Fibroblast of lung (primary cell): ENCODE results near the gene CRADD. TPM values are rescaled to one million over a fixed set of nuclear protein-coding genes. Genes with fewer than 3 reads are reported as not detected.

Experiments
- DNase-seq, 2 donors: peaks; one replicate each; pipeline versions ENCODE4 v3.0.0 to v3.0.0-alpha.2; 2010; ENCODE audit warnings: low read depth in 2 of 2
- H2AFZ ChIP-seq: 2 replicates; pipeline ENCODE4 v1.5.1; 2012; ENCODE audit warnings: low read length, control low read depth, inconsistent platforms
- H3K27ac ChIP-seq: 2 replicates; pipeline ENCODE4 v1.5.1; 2011; ENCODE audit warnings: low read length, control low read depth; ENCODE audit not compliant: insufficient read depth
- H3K27me3 ChIP-seq: 2 replicates; pipeline ENCODE4 v1.5.1; 2011; ENCODE audit warnings: mild to moderate bottlenecking, low read length; ENCODE audit not compliant: control insufficient read depth, insufficient read depth
- H3K36me3 ChIP-seq: 2 replicates; pipeline ENCODE4 v1.5.1; 2011; ENCODE audit warnings: low read length; ENCODE audit not compliant: control insufficient read depth, insufficient read depth
- H3K4me1 ChIP-seq: 2 replicates; pipeline ENCODE4 v1.5.1; 2011; ENCODE audit warnings: low read length; ENCODE audit not compliant: control insufficient read depth, insufficient read depth; ENCODE audit errors: extremely low read depth
- H3K4me2 ChIP-seq: 2 replicates; pipeline ENCODE4 v1.5.1; 2011; ENCODE audit warnings: low read length, control low read depth; ENCODE audit not compliant: insufficient read depth; ENCODE audit errors: extremely low read depth
- H3K4me3 ChIP-seq, 4 experiments: fragments of 200-600 bp in 1 of 4; sonication (generic) in 1 of 4; replicated peaks in 1 of 4; 2 replicates each; pipeline ENCODE4 v1.5.1; 2011 to 2016; ENCODE audit warnings: low read length in 4 of 4, low read depth in 3 of 4, mild to moderate bottlenecking in 3 of 4, control low read depth in 2 of 4, inconsistent platforms in 1 of 4, mixed read lengths in 1 of 4; ENCODE audit not compliant: insufficient read depth in 1 of 4; ENCODE audit errors: control extremely low read depth in 1 of 4
- H3K79me2 ChIP-seq: 2 replicates; pipeline ENCODE4 v1.5.1; 2012; ENCODE audit warnings: mild to moderate bottlenecking, low read length, inconsistent platforms; ENCODE audit not compliant: control insufficient read depth, insufficient read depth
- H3K9ac ChIP-seq: 2 replicates; pipeline ENCODE4 v1.5.1; 2011; ENCODE audit warnings: mild to moderate bottlenecking, low read length, control low read depth; ENCODE audit not compliant: insufficient read depth
- H3K9me3 ChIP-seq: 2 replicates; pipeline ENCODE4 v1.5.1; 2012; ENCODE audit warnings: low read depth, low read length; ENCODE audit not compliant: control insufficient read depth, insufficient read depth
- H4K20me1 ChIP-seq: 2 replicates; pipeline ENCODE4 v1.5.1; 2011; ENCODE audit warnings: low read length; ENCODE audit not compliant: control insufficient read depth, insufficient read depth; ENCODE audit errors: extremely low read depth
- CTCF ChIP-seq, 2 donors: IDR thresholded peaks in 1 of 2; conservative IDR thresholded peaks in 1 of 2; 1 replicate in 1 of 2; 2 replicates in 1 of 2; pipeline ENCODE4 v1.5.1; 2011 to 2012; ENCODE audit warnings: low read length in 2 of 2, control low read depth in 1 of 2, inconsistent platforms in 1 of 2, low read depth in 1 of 2, mild to moderate bottlenecking in 1 of 2
- EZH2 ChIP-seq: IDR thresholded peaks from 2 replicates; pipeline ENCODE4 v1.5.1; 2012; ENCODE audit warnings: low read length, control low read depth, mild to moderate bottlenecking; ENCODE audit errors: missing control alignments
- polyA plus RNA-seq, 2 donors: library from polyadenylated mRNA; depleted of rRNA in 1 of 2; stranded (reverse) in 1 of 2; unstranded in 1 of 2; fragments of >200 nt; gene quantifications; 2 replicates each; pipeline ENCODE4 v1.2.1, GENCODE V29; 2011 to 2012; ENCODE audit warnings: missing spikeins in 1 of 2
- total RNA-seq: library from RNA; depleted of rRNA; stranded (reverse); fragments of >200 nt; gene quantifications from 2 replicates; pipeline ENCODE4 v1.2.1, GENCODE V29; 2014

CRADD gene
- total and polyA plus RNA-seq, 2 donors (not counting 1 experiment from before 2014, with no cell fraction given), result 13.5 to 21.1 TPM

GRCh38 chr12:93773122-93773871, 96.1 kb downstream of the CRADD start:
- Histone ChIP-seq H3K27ac (no peak overlapping the region), H3K27me3 (no peaks in the 10 kb centered on the region), H3K79me2 (no peaks in the 10 kb centered on the region), H3K9me3 (no peaks in the 10 kb centered on the region), H2AFZ (no peak overlapping the region), H3K36me3 (no peaks in the 10 kb centered on the region), H4K20me1 (no peaks in the 10 kb centered on the region), H3K4me3 (no peak overlapping the region), H3K4me2 (no peak overlapping the region), H3K4me1 (peaks cover 17% of the 10 kb centered on the region), H3K9ac (no peak overlapping the region)
- peak; percentile 50 to 70 for DNase-seq
- TF ChIP-seq CTCF (conservative IDR thresholded peaks at IDR 0.05 in 1 of 2, IDR thresholded peaks at IDR 0.05 in 1 of 2; ENCODE audit: low read depth in 1 of 2, low read length in 2 of 2), result no peak
- TF ChIP-seq EZH2, result no peak

- TF ChIP-seq EZH2 (no peak), CTCF (conservative IDR thresholded peaks at IDR 0.05 in 1 of 2, IDR thresholded peaks at IDR 0.05 in 1 of 2; ENCODE audit: low read depth in 1 of 2, low read length in 2 of 2) (no peak)
- Histone ChIP-seq H3K36me3 (no peaks in the 10 kb centered on the region), H3K9me3 (no peaks in the 10 kb centered on the region), H3K4me1 (peaks cover 25% of the 10 kb centered on the region), H3K4me3 (no peak overlapping the region), H3K79me2 (no peaks in the 10 kb centered on the region), H3K9ac (peak overlapping the region; percentile 13), H3K4me2 (peak overlapping the region; percentile 78), H2AFZ (no peak overlapping the region), H3K27ac (peak overlapping the region; percentile 98), H3K27me3 (no peaks in the 10 kb centered on the region), H4K20me1 (no peaks in the 10 kb centered on the region)
- DNase-seq, result peak; percentile 92 to 94
These were observed 99.4 kb downstream of the CRADD start for GRCh38 chr12:93776581-93777018.

- TF ChIP-seq CTCF (conservative IDR thresholded peaks at IDR 0.05 in 1 of 2, IDR thresholded peaks at IDR 0.05 in 1 of 2; ENCODE audit: low read depth in 1 of 2, low read length in 2 of 2) (no peak), EZH2 (no peak)
These were observed 100.1 kb downstream of the CRADD start for GRCh38 chr12:93777254-93777653.

More at GRCh38 chr12:93777254-93777653, 100.1 kb downstream of the CRADD start:
- Histone ChIP-seq H4K20me1 (no peaks in the 10 kb centered on the region), H3K9ac (peak overlapping the region; percentile 63), H3K79me2 (no peaks in the 10 kb centered on the region), H3K4me3 (no peak overlapping the region), H3K9me3 (no peaks in the 10 kb centered on the region), H3K4me2 (peak overlapping the region; percentile 67), H3K36me3 (no peaks in the 10 kb centered on the region), H3K27ac (peak overlapping the region; percentile 98), H3K27me3 (no peaks in the 10 kb centered on the region), H3K4me1 (peaks cover 25% of the 10 kb centered on the region), H2AFZ (no peak overlapping the region)
- peak; percentile 62 to 72 for DNase-seq
